Measurements from ENCODE around the gene FECH.

The FECH gene

GRCh38 chr18:57574866-57575265 is 11.6 kb downstream of the FECH start:
- DNase-seq (ENCODE audit: low read depth, low spot score), result no peak
- no peak overlapping the region for H3K4me3 ChIP-seq (ENCODE audit: low read depth, low read length)
- TF ChIP-seq, protein P1, sequence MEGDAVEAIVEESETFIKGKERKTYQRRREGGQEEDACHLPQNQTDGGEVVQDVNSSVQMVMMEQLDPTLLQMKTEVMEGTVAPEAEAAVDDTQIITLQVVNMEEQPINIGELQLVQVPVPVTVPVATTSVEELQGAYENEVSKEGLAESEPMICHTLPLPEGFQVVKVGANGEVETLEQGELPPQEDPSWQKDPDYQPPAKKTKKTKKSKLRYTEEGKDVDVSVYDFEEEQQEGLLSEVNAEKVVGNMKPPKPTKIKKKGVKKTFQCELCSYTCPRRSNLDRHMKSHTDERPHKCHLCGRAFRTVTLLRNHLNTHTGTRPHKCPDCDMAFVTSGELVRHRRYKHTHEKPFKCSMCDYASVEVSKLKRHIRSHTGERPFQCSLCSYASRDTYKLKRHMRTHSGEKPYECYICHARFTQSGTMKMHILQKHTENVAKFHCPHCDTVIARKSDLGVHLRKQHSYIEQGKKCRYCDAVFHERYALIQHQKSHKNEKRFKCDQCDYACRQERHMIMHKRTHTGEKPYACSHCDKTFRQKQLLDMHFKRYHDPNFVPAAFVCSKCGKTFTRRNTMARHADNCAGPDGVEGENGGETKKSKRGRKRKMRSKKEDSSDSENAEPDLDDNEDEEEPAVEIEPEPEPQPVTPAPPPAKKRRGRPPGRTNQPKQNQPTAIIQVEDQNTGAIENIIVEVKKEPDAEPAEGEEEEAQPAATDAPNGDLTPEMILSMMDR (IDR thresholded peaks at IDR 0.05; ENCODE audit: insufficient read depth, low read length, missing control alignments), result no peak
- ChIA-PET CTCF (interaction anchor here (0.8 to 1.9 kb wide), 2 partner anchors 13 kb away, joined by 4 to 12 read pairs; no protein-coding TSS in a partner anchor), POLR2A (no interaction called here)

DNA sequence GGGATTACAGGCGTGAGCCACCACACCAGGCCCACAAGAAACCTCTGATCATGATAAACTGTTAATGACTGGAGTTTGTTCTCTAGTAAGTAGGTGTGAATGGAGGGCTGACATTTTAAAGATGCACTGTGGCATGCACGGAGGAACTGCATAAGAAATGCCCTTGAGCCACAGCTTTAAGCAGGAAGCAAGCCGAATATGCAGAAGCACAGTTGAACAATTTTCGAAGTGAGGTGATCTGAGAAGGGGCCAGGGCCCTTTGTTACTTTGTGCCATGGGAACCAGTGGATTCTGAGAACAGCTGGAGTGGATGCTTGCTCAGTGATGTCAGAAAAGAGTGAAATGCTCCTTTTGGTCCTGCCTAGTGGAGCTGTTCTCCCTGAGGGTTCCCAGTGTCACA is 16.3 kb downstream of the FECH start:
- no peak for DNase-seq (ENCODE audit: low read depth, low spot score)
- POLR2A ChIA-PET, result no interaction called here
- TF ChIP-seq, protein P1 (IDR thresholded peaks at IDR 0.05; ENCODE audit: insufficient read depth, low read length, missing control alignments), result no peak
- CTCF ChIA-PET, result interaction anchor here (0.7 to 2.2 kb wide), 3 partner anchors 9 to 12 kb away, joined by 3 to 32 read pairs (median 3); no protein-coding TSS in a partner anchor
- no peak overlapping the region for H3K4me3 ChIP-seq (ENCODE audit: low read depth, low read length)

- no peak for DNase-seq (ENCODE audit: low read depth, low spot score)
- H3K4me3 ChIP-seq (ENCODE audit: low read depth, low read length), result no peak overlapping the region
- ChIA-PET POLR2A (no interaction called here), CTCF (interaction anchor here (1.4 kb wide), 1 partner anchor 10 kb away, joined by 4 read pairs; no protein-coding TSS in a partner anchor)
- TF ChIP-seq, protein P1 (IDR thresholded peaks at IDR 0.05; ENCODE audit: insufficient read depth, low read length, missing control alignments), result no peak
Measured at GRCh38 chr18:57569133-57569532, 17.4 kb downstream of the FECH start.

DNA sequence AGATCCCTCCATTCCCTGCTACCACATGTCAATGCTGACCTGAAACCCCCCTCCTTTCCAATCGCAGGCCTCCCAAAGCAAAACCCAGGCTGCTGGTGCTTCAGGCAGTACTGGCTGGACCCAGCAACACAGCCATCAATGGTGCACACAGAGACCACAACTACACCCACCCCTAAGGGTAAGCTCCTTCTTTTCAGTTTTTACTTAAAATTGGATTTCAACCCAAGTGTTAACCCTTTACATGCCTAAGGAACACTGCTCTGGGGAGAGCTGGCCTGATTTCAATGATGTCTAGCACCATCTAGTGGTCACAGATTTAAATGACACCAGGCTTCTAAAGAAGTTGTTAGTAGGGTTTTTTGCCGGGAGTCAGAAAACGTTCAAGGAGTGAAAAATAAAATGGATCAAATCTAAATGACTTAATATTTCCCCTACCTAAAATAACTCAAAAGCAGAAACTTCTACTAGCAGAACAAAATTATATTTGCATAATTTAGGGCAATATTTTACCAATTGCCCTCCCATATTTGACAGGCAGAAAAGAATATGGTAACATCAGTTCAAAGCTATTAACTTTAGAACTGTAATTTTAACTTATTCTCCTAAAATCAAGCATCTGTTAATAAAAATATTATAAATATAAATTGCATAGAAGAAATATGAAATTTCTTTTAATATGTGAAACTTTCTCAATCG is 24.6 kb downstream of the FECH start:
- POLR2A ChIA-PET, result interaction anchor here (0.8 kb wide), 1 partner anchor 830 kb away, joined by 3 read pairs; no protein-coding TSS in a partner anchor
- TF ChIP-seq, protein P1 (IDR thresholded peaks at IDR 0.05; ENCODE audit: insufficient read depth, low read length, missing control alignments), result peak; percentile 37
- H3K4me3 ChIP-seq (ENCODE audit: low read depth, low read length), result no peak overlapping the region
- CTCF ChIA-PET, result interaction anchor here (0.6 to 8.4 kb wide), 37 partner anchors 9 to 865 kb away, joined by 3 to 97 read pairs (median 4); partner anchors contain the start of gene ONECUT2
- DNase-seq (ENCODE audit: low read depth, low spot score), result no peak

GRCh38 chr18:57561261-57561660 is 25.2 kb downstream of the FECH start:
- no peak for DNase-seq (ENCODE audit: low read depth, low spot score)
- ChIA-PET POLR2A (interaction anchor here (0.8 kb wide), 1 partner anchor 830 kb away, joined by 3 read pairs; no protein-coding TSS in a partner anchor), CTCF (interaction anchor here (0.6 to 8.4 kb wide), 28 partner anchors 9 to 862 kb away, joined by 3 to 97 read pairs (median 5); partner anchors contain the start of gene ONECUT2)
- H3K4me3 ChIP-seq (ENCODE audit: low read depth, low read length), result no peak overlapping the region
- TF ChIP-seq, protein P1 (IDR thresholded peaks at IDR 0.05; ENCODE audit: insufficient read depth, low read length, missing control alignments), result no peak

DNA sequence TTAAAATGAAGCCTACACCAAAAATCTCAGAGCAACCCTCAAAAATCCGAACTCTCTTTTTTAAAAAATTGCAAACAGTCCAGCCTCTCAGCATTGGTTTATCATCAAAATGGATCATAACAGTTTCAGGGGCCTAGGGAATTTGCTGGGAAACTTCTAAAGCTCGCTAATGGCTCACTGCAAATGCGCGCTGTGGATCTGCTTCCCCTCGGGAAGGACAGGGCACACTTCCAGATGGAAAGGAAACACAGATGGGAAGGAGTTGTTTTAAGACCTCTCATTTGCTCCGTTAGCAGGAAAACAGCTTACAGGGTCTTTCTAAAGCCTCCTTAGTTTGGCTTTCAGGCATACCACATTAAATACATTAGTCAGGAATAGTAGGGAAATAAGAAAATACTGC is 27.2 kb downstream of the FECH start:
- DNase-seq (ENCODE audit: low read depth, low spot score), result no peak
- TF ChIP-seq, protein P1 (IDR thresholded peaks at IDR 0.05; ENCODE audit: insufficient read depth, low read length, missing control alignments), result no peak
- POLR2A ChIA-PET, result no interaction called here
- CTCF ChIA-PET, result interaction anchor here (1.0 to 8.4 kb wide), 7 partner anchors 8 to 857 kb away, joined by 3 to 97 read pairs (median 4); no protein-coding TSS in a partner anchor
- H3K4me3 ChIP-seq (ENCODE audit: low read depth, low read length), result no peak overlapping the region
